GM21423 (cell line): ENCODE data around the gene EFNA5.

ENCODE experiments used
- ATAC-seq: cut with Tn5 transposase; IDR thresholded peaks from one replicate; pipeline ENCODE4 v1.9.1; 2021; ENCODE audit warnings: mild to moderate bottlenecking, moderate library complexity; ENCODE audit not compliant: unreplicated experiment

EFNA5 gene

GRCh38 chr5:107341376-107342084 is 329.2 kb downstream of the EFNA5 start:
- no peak for ATAC-seq

GRCh38 chr5:107340631-107341030 is 330.1 kb downstream of the EFNA5 start:
- no peak for ATAC-seq

- no peak for ATAC-seq
Measured at GRCh38 chr5:107338335-107338734, 332.4 kb downstream of the EFNA5 start.

- no peak for ATAC-seq
Measured at GRCh38 chr5:107337281-107337680, 333.5 kb downstream of the EFNA5 start.

DNA sequence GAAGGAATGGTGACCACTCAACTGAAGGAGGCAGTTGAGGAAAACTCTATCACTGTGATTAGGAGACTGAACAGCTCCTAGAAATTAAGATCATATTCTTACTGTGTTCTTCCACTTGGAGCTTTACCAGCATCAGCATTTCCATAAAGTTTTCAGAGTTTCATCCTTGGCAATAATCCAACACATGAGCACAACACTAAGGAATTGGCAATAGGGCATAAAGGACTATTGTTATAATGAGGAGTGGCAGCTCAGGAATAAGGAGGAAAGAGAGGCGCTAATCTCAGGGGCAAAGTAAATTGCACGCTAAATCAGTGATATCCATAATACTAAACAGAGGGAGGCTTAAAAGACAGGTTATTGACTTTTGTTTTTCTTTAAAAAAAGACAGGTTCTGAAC is 338.9 kb downstream of the EFNA5 start:
- ATAC-seq: no peak

GRCh38 chr5:107331312-107331711 is 339.4 kb downstream of the EFNA5 start:
- no peak for ATAC-seq

DNA sequence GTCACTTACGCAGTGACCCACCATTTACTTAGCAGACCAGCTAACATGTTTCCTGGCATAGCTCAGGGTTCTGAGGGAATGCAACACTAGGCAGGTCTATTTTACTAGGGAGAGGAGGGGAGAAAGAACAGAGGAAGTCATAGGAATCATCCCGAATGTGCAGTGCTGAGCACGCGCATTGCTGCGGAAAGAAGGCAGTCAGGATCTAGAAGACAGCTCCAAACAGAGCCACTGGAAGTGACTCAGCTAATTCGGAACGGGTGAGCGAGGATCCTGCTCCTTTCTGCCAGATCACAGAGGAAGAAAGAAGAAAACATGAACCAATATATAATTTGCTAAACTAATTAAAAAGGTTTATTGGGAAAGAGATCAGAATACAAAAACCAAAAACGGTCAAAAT is 339.8 kb downstream of the EFNA5 start:
- ATAC-seq: no peak

- peak; percentile 93 for ATAC-seq
Measured at GRCh38 chr5:107329850-107330249, 340.9 kb downstream of the EFNA5 start.
